T-helper 17 cell (primary cell): Measurements from ENCODE around the gene CRK. TPM values are rescaled to one million over a fixed set of nuclear protein-coding genes. Genes with fewer than 3 reads are reported as not detected.
"Not testable (repeated sequence)": the region's sequence is repeated elsewhere in the genome, so short reads cannot be mapped to it uniquely, and the experiment has no call there.

ENCODE experiments used
- ATAC-seq: fragments of 150-1000 bp; cut with Tn5 transposase; 2 replicates; pipeline ENCODE4 v1.10.0; 2021; ENCODE audit warnings: mild to moderate bottlenecking, moderate library complexity
- DNase-seq, 3 donors: peaks; one replicate each; pipeline versions ENCODE4 v3.0.0 to v3.0.0-alpha.2; 2020 to 2021
- H3K9me3 ChIP-seq: one replicate; pipeline ENCODE4 v1.7.0; 2013; ENCODE audit warnings: low read length, mild to moderate bottlenecking; ENCODE audit not compliant: control insufficient read depth, poor library complexity, severe bottlenecking
- H3K27ac Mint-ChIP-seq: one replicate; pipeline ENCODE4 v1.8.0; 2022; ENCODE audit warnings: mild to moderate bottlenecking, moderate library complexity, mixed read lengths
- H3K27me3 Mint-ChIP-seq: one replicate; pipeline ENCODE4 v1.8.0; 2022; ENCODE audit warnings: mixed read lengths
- H3K36me3 Mint-ChIP-seq: one replicate; pipeline ENCODE4 v1.8.0; 2022; ENCODE audit warnings: low read depth, mixed read lengths
- H3K4me1 Mint-ChIP-seq: one replicate; pipeline ENCODE4 v1.8.0; 2022; ENCODE audit warnings: mild to moderate bottlenecking, mixed read lengths
- H3K4me3 Mint-ChIP-seq: one replicate; pipeline ENCODE4 v1.8.0; 2022; ENCODE audit warnings: mild to moderate bottlenecking, moderate library complexity, mixed read lengths
- total RNA-seq, 4 donors: library from RNA in 2 of 4; stranded (reverse) in 2 of 4; gene quantifications; one replicate each; pipeline ENCODE4 v1.2.3 and lab custom pipeline; 2022 to 2026

The CRK gene
- total RNA-seq, 2 donors from 2014 or later = 14.8 to 17.4 TPM

- ATAC-seq (no peak), DNase-seq (no peak)
- no peaks in the 10 kb centered on the region for H3K9me3 ChIP-seq
- Mint-ChIP-seq H3K4me1 (peaks cover 11% of the 10 kb centered on the region), H3K4me3 (peak overlapping the region; percentile 49), H3K27ac (peak overlapping the region; percentile 43), H3K36me3 (peaks cover 8% of the 10 kb centered on the region), H3K27me3 (no peaks in the 10 kb centered on the region)
Measured at GRCh38 chr17:1469231-1469852, 13.3 kb upstream of the CRK start.

GRCh38 chr17:1467898-1468492, 12.0 kb upstream of the CRK start:
- DNase-seq (no peak), ATAC-seq (no peak)
- Mint-ChIP-seq H3K27me3 (no peaks in the 10 kb centered on the region), H3K27ac (no peak overlapping the region), H3K4me3 (no peak overlapping the region), H3K4me1 (peaks cover 7% of the 10 kb centered on the region), H3K36me3 (peaks cover 5% of the 10 kb centered on the region)
- no peaks in the 10 kb centered on the region for H3K9me3 ChIP-seq

- H3K9me3 ChIP-seq = no peaks in the 10 kb centered on the region
- Mint-ChIP-seq H3K36me3 (peaks cover 5% of the 10 kb centered on the region), H3K4me3 (no peak overlapping the region), H3K27me3 (no peaks in the 10 kb centered on the region), H3K27ac (no peak overlapping the region), H3K4me1 (peaks cover 14% of the 10 kb centered on the region)
- DNase-seq (no peak), ATAC-seq (no peak)
Measured at GRCh38 chr17:1467258-1467657, 11.2 kb upstream of the CRK start.

- no peak for ATAC-seq
- no peak for DNase-seq
- Mint-ChIP-seq H3K27ac (no peak overlapping the region), H3K36me3 (peaks cover 2% of the 10 kb centered on the region), H3K27me3 (no peaks in the 10 kb centered on the region), H3K4me1 (peaks cover 19% of the 10 kb centered on the region), H3K4me3 (no peak overlapping the region)
- no peaks in the 10 kb centered on the region for H3K9me3 ChIP-seq
Measured at GRCh38 chr17:1464186-1464585, 8.2 kb upstream of the CRK start.

GRCh38 chr17:1462164-1463112, 6.4 kb upstream of the CRK start:
- DNase-seq = no peak
- H3K27ac Mint-ChIP-seq = peak overlapping the region; percentile 93
- no peak for ATAC-seq

GRCh38 chr17:1461198-1461944, 5.3 kb upstream of the CRK start:
- peak overlapping the region; percentile 54 for H3K27ac Mint-ChIP-seq
- H3K9me3 ChIP-seq = no peaks in the 10 kb centered on the region
- peaks cover 26% of the 10 kb centered on the region for H3K4me1 Mint-ChIP-seq
- no peaks in the 10 kb centered on the region for H3K27me3 Mint-ChIP-seq
- no peak for DNase-seq
- no peak overlapping the region for H3K4me3 Mint-ChIP-seq
- ATAC-seq = no peak
- H3K36me3 Mint-ChIP-seq = no peaks in the 10 kb centered on the region

More at GRCh38 chr17:1462164-1463112, 6.4 kb upstream of the CRK start:
- peak overlapping the region; percentile 87 for H3K4me3 Mint-ChIP-seq
- H3K4me1 Mint-ChIP-seq = peaks cover 19% of the 10 kb centered on the region
- no peaks in the 10 kb centered on the region for H3K9me3 ChIP-seq
- H3K27me3 Mint-ChIP-seq = no peaks in the 10 kb centered on the region
- no peaks in the 10 kb centered on the region for H3K36me3 Mint-ChIP-seq

GRCh38 chr17:1460233-1460632, 4.2 kb upstream of the CRK start:
- no peak overlapping the region for H3K27ac Mint-ChIP-seq
- H3K36me3 Mint-ChIP-seq = no peaks in the 10 kb centered on the region
- H3K4me1 Mint-ChIP-seq = peaks cover 26% of the 10 kb centered on the region
- ATAC-seq (no peak), DNase-seq (no peak)
- H3K9me3 ChIP-seq = no peaks in the 10 kb centered on the region
- H3K4me3 Mint-ChIP-seq = no peak overlapping the region
- H3K27me3 Mint-ChIP-seq = no peaks in the 10 kb centered on the region

- H3K4me1 Mint-ChIP-seq = peaks cover 32% of the 10 kb centered on the region
- no peaks in the 10 kb centered on the region for H3K27me3 Mint-ChIP-seq
- no peaks in the 10 kb centered on the region for H3K9me3 ChIP-seq
- peak overlapping the region; percentile 87 for H3K27ac Mint-ChIP-seq
- ATAC-seq (peak; percentile 5), DNase-seq (peak in 2 of 3 donors; percentile 20 to 27)
- H3K36me3 Mint-ChIP-seq = no peaks in the 10 kb centered on the region
- H3K4me3 Mint-ChIP-seq = peak overlapping the region; percentile 87
Measured at GRCh38 chr17:1455291-1455796, 688 bp downstream of the CRK start.

- Mint-ChIP-seq H3K27ac (peak overlapping the region; percentile 87), H3K4me1 (peaks cover 29% of the 10 kb centered on the region), H3K36me3 (no peaks in the 10 kb centered on the region), H3K27me3 (no peaks in the 10 kb centered on the region), H3K4me3 (peak overlapping the region; percentile 87)
- no peak for ATAC-seq
- DNase-seq = no peak
- H3K9me3 ChIP-seq = no peaks in the 10 kb centered on the region
Measured at GRCh38 chr17:1454541-1454940, 1.5 kb downstream of the CRK start.

- Mint-ChIP-seq H3K4me1 (peaks cover 37% of the 10 kb centered on the region), H3K4me3 (peak overlapping the region; percentile 72)
- not testable (repeated sequence) for DNase-seq, H3K9me3 ChIP-seq, H3K36me3 Mint-ChIP-seq, ATAC-seq, H3K27ac Mint-ChIP-seq, H3K27me3 Mint-ChIP-seq
Measured at GRCh38 chr17:1453694-1454093, 2.3 kb downstream of the CRK start.

- H3K27me3 Mint-ChIP-seq = no peaks in the 10 kb centered on the region
- H3K27ac Mint-ChIP-seq = peak overlapping the region; percentile 3
- H3K4me1 Mint-ChIP-seq = peaks cover 37% of the 10 kb centered on the region
- no peak overlapping the region for H3K4me3 Mint-ChIP-seq
- H3K9me3 ChIP-seq = no peaks in the 10 kb centered on the region
- ATAC-seq = no peak
- no peak for DNase-seq
- H3K36me3 Mint-ChIP-seq = no peaks in the 10 kb centered on the region
Measured at GRCh38 chr17:1452836-1453235, 3.2 kb downstream of the CRK start.

- H3K9me3 ChIP-seq, H3K36me3 Mint-ChIP-seq, H3K4me3 Mint-ChIP-seq, H3K27ac Mint-ChIP-seq, DNase-seq, H3K27me3 Mint-ChIP-seq, ATAC-seq: not testable (repeated sequence)
- peaks cover 40% of the 10 kb centered on the region for H3K4me1 Mint-ChIP-seq
Measured at GRCh38 chr17:1450261-1450660, 5.8 kb downstream of the CRK start.
